ENCODE data around the gene POLDIP2. TPM values are rescaled to one million over a fixed set of nuclear protein-coding genes. Genes with fewer than 3 reads are reported as not detected.

POLDIP2 gene
- total RNA-seq, 1 donor from 2014 or later = 79.1 TPM

DNA sequence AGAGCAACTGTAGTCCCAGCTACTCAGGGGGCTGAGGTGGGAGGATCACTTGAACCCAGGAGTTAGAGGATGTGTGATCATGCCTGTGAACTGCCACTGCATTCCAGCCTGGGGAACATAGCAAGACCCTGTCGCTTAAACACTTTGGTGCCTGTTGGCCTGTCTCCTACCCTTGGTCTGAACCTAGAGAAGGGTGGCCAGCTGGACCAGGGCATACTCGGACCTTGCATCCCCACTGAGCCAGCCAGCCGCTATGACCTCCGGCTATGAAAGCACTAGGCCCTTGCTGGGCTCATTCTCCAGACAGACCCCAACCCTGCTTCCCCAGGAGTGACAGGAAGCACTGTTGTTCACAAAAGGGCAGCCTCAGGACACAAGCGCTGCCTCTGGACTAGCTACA is 26.7 kb downstream of the POLDIP2 start:
- no peak overlapping the region for H3K4me3 ChIP-seq (ENCODE audit: insufficient read depth, low read depth, low read length)
- no peak for FAIRE-seq
- Mint-ChIP-seq H3K27me3 (ENCODE audit: low read depth, unreplicated experiment) (no peaks in the 10 kb centered on the region), H3K4me1 (ENCODE audit: low read depth, unreplicated experiment) (peaks cover 22% of the 10 kb centered on the region), H3K36me3 (ENCODE audit: low read depth, unreplicated experiment) (peaks cover 19% of the 10 kb centered on the region), H3K27ac (ENCODE audit: unreplicated experiment) (no peak overlapping the region), H3K4me3 (ENCODE audit: unreplicated experiment) (no peak overlapping the region), H3K9me3 (ENCODE audit: unreplicated experiment) (no peaks in the 10 kb centered on the region)
- H3K36me3 ChIP-seq (ENCODE audit: insufficient read depth, low read length) = peaks cover 14% of the 10 kb centered on the region
- H3K4me1 ChIP-seq (ENCODE audit: insufficient read depth, low read length) = peaks cover 17% of the 10 kb centered on the region
- H3K79me2 ChIP-seq (ENCODE audit: insufficient read depth, low read length) = peaks cover 46% of the 10 kb centered on the region
- no peak overlapping the region for H3K4me2 ChIP-seq (ENCODE audit: low read length)
- H3K9me3 ChIP-seq (ENCODE audit: insufficient read depth, low read depth, low read length) = no peaks in the 10 kb centered on the region
- no peak overlapping the region for H3K9ac ChIP-seq (ENCODE audit: low read length)
- H4K20me1 ChIP-seq (ENCODE audit: insufficient read depth, low read length) = peaks cover 64% of the 10 kb centered on the region
- H3K27me3 ChIP-seq (ENCODE audit: insufficient read depth, low read length) = no peaks in the 10 kb centered on the region
- TF ChIP-seq, protein P1, sequence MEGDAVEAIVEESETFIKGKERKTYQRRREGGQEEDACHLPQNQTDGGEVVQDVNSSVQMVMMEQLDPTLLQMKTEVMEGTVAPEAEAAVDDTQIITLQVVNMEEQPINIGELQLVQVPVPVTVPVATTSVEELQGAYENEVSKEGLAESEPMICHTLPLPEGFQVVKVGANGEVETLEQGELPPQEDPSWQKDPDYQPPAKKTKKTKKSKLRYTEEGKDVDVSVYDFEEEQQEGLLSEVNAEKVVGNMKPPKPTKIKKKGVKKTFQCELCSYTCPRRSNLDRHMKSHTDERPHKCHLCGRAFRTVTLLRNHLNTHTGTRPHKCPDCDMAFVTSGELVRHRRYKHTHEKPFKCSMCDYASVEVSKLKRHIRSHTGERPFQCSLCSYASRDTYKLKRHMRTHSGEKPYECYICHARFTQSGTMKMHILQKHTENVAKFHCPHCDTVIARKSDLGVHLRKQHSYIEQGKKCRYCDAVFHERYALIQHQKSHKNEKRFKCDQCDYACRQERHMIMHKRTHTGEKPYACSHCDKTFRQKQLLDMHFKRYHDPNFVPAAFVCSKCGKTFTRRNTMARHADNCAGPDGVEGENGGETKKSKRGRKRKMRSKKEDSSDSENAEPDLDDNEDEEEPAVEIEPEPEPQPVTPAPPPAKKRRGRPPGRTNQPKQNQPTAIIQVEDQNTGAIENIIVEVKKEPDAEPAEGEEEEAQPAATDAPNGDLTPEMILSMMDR (IDR thresholded peaks at IDR 0.05; ENCODE audit: insufficient read depth, low read depth, low read length) = no peak
- no peak for TF ChIP-seq EZH2 (IDR thresholded peaks at IDR 0.05; ENCODE audit: insufficient read depth, low read length)
- no peak overlapping the region for H2AFZ ChIP-seq (ENCODE audit: low read depth, low read length)
- no peak for DNase-seq (ENCODE audit: low read depth)
- no peak overlapping the region for H3K27ac ChIP-seq (ENCODE audit: low read depth, low read length)

DNA sequence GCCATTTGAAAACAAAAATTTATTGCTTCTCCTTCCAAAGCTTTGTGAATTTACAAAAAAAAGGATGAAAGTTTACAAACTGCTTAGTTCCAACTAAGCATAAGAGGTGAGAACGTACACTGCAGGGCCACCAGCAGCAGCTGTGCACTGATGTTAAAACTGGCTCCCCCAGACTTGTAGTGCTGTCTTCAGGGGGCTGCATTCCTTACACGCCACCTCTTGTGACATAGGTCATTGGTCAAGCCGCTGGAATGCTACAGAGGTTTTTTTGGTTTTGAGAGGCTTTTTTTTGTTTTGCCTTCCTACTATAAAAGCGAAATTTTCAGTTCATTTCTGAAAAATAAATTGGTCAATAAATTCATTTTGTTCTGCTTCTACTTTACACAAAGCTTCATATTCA is 29.0 kb downstream of the POLDIP2 start:
- H4K20me1 ChIP-seq (ENCODE audit: insufficient read depth, low read length) = peaks cover 49% of the 10 kb centered on the region
- no peaks in the 10 kb centered on the region for H3K27me3 Mint-ChIP-seq (ENCODE audit: low read depth, unreplicated experiment)
- H3K4me3 ChIP-seq (ENCODE audit: insufficient read depth, low read depth, low read length) = no peak overlapping the region
- H3K9ac ChIP-seq (ENCODE audit: low read length) = no peak overlapping the region
- peaks cover 26% of the 10 kb centered on the region for H3K79me2 ChIP-seq (ENCODE audit: insufficient read depth, low read length)
- FAIRE-seq (no peak), DNase-seq (ENCODE audit: low read depth) (no peak)
- H3K4me1 Mint-ChIP-seq (ENCODE audit: low read depth, unreplicated experiment) = peaks cover 16% of the 10 kb centered on the region
- H3K4me3 Mint-ChIP-seq (ENCODE audit: unreplicated experiment) = no peak overlapping the region
- no peaks in the 10 kb centered on the region for H3K9me3 Mint-ChIP-seq (ENCODE audit: unreplicated experiment)
- H2AFZ ChIP-seq (ENCODE audit: low read depth, low read length) = no peak overlapping the region
- no peaks in the 10 kb centered on the region for H3K9me3 ChIP-seq (ENCODE audit: insufficient read depth, low read depth, low read length)
- H3K36me3 Mint-ChIP-seq (ENCODE audit: low read depth, unreplicated experiment) = peaks cover 20% of the 10 kb centered on the region
- no peak overlapping the region for H3K27ac ChIP-seq (ENCODE audit: low read depth, low read length)
- peaks cover 3% of the 10 kb centered on the region for H3K4me1 ChIP-seq (ENCODE audit: insufficient read depth, low read length)
- H3K27ac Mint-ChIP-seq (ENCODE audit: unreplicated experiment) = no peak overlapping the region
- peaks cover 14% of the 10 kb centered on the region for H3K36me3 ChIP-seq (ENCODE audit: insufficient read depth, low read length)
- H3K4me2 ChIP-seq (ENCODE audit: low read length) = no peak overlapping the region
- no peaks in the 10 kb centered on the region for H3K27me3 ChIP-seq (ENCODE audit: insufficient read depth, low read length)
- TF ChIP-seq EZH2 (IDR thresholded peaks at IDR 0.05; ENCODE audit: insufficient read depth, low read length) = no peak
- TF ChIP-seq, protein P1 (IDR thresholded peaks at IDR 0.05; ENCODE audit: insufficient read depth, low read depth, low read length) = no peak

DNA sequence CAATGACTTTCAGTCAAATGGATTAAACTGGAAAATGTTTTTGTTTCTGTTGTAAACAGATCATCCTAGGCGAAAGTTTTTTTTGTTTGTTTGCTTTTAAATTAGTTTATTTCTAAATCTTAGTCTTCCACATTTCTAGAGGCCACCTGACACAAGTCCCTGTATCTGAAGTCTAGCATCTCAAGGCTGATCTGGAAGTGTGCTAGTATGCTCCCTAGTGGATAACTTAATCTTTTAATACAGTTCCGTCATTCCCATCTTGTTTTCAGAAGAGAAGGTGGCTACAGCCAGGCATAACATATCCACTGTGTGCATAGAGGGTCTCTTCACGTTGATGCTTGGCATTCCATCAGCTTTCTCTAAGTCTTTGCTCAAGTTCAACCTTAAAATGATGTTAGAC is 29.6 kb downstream of the POLDIP2 start:
- Mint-ChIP-seq H3K4me1 (ENCODE audit: low read depth, unreplicated experiment) (peaks cover 14% of the 10 kb centered on the region), H3K4me3 (ENCODE audit: unreplicated experiment) (no peak overlapping the region), H3K36me3 (ENCODE audit: low read depth, unreplicated experiment) (peaks cover 20% of the 10 kb centered on the region), H3K27me3 (ENCODE audit: low read depth, unreplicated experiment) (no peaks in the 10 kb centered on the region), H3K27ac (ENCODE audit: unreplicated experiment) (no peak overlapping the region), H3K9me3 (ENCODE audit: unreplicated experiment) (no peaks in the 10 kb centered on the region)
- Histone ChIP-seq H3K4me2 (ENCODE audit: low read length) (no peak overlapping the region), H2AFZ (ENCODE audit: low read depth, low read length) (no peak overlapping the region), H3K4me3 (ENCODE audit: insufficient read depth, low read depth, low read length) (no peak overlapping the region), H3K9me3 (ENCODE audit: insufficient read depth, low read depth, low read length) (no peaks in the 10 kb centered on the region), H4K20me1 (ENCODE audit: insufficient read depth, low read length) (peaks cover 42% of the 10 kb centered on the region), H3K79me2 (ENCODE audit: insufficient read depth, low read length) (peaks cover 24% of the 10 kb centered on the region), H3K4me1 (ENCODE audit: insufficient read depth, low read length) (no peaks in the 10 kb centered on the region), H3K9ac (ENCODE audit: low read length) (no peak overlapping the region), H3K27ac (ENCODE audit: low read depth, low read length) (no peak overlapping the region), H3K36me3 (ENCODE audit: insufficient read depth, low read length) (peaks cover 14% of the 10 kb centered on the region), H3K27me3 (ENCODE audit: insufficient read depth, low read length) (no peaks in the 10 kb centered on the region)
- FAIRE-seq (no peak), DNase-seq (ENCODE audit: low read depth) (no peak)
- no peak for TF ChIP-seq EZH2 (IDR thresholded peaks at IDR 0.05; ENCODE audit: insufficient read depth, low read length)
- TF ChIP-seq, protein P1 (IDR thresholded peaks at IDR 0.05; ENCODE audit: insufficient read depth, low read depth, low read length) = no peak
